NCI-H446 treated with DMSO at 0.1 percent for 48 hours (cell line): Measurements from ENCODE around the gene TEX14.
"Not testable (repeated sequence)": the region's sequence is repeated elsewhere in the genome, so short reads cannot be mapped to it uniquely, and the experiment has no call there.

Experiments
- DNase-seq: peaks from one replicate; lab custom pipeline; 2025; lab: John Stamatoyannopoulos, UW

Gene TEX14

DNA sequence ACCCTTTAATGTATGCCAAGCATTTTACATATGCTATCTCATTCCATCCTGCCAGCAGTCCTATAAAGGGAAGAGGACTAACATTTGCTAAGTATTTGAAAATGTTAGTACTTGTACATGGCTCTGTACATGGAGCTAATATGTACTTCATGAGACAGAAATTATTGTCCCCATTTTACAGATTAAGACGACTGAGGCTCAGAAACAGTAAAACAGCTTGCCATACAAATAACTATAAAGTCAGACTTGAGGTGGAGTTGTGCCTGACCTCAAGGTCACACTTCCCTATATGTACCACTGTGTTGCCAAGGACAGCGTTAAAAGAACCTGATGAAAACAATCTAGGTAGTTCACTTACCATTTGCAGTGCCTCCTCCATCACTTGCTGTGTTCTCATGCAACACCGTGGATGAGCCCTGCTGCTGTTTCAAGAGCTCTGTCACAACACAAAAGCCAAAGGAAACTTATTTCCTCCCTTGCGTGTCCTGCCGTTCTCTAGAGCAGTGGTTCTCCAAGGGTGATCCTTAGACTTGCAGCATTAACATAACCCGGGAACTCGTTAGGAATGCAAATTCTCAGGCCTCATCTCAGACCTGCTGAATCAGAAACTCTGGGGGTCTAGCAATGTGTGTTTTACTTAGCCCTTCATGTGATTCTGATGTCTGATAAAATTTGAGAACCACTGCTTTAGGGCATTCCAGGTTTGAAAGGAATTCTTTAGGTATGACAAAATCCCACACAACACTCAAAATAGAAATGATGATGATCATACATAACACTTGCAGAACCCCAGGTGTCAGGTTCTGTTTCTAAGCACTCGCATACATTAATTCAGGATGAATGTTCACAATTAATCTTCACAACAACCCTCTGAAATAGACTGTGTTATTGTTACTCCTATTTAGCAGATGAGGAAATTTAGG, 126.2 kb downstream of the TEX14 start:
- no peak for DNase-seq

DNA sequence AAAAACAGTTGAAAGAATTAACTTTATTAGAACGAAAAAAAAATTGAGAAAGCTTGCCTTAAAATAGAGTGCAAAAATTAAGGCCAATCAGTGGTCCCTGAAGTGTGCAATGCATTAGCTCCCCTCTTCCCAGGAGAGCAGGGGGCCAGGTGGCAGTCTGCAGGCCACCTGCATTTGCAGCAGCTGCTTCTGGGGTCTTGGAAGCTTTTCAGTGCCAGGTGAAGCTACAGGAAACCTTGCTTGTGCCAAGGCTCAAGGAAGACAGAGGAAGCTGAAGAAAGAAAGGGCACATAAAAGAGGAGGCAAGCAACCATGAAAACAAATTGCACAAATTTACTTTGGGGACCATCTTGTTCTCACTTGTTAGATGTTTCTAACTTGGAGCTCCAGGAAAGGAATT, 126.9 kb downstream of the TEX14 start:
- no peak for DNase-seq

DNA sequence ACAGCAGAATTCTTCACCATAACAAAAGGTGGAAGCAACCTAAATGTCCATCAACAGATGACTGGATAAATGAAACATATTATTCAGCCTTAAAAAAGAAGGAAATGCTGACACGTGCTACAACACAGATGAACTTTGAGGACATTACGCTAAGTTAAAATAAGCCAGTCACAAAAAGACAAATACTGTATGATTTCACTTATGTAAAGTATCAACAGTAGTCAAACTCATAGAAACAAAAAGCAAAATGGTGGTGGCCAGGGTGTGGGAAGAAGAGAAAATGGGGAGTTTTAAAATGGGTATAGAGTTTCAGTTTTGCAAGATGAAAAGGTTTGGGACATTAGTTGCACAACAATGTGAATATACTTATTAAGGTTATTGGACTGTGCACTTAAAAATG, 127.6 kb downstream of the TEX14 start:
- DNase-seq: no peak

DNA sequence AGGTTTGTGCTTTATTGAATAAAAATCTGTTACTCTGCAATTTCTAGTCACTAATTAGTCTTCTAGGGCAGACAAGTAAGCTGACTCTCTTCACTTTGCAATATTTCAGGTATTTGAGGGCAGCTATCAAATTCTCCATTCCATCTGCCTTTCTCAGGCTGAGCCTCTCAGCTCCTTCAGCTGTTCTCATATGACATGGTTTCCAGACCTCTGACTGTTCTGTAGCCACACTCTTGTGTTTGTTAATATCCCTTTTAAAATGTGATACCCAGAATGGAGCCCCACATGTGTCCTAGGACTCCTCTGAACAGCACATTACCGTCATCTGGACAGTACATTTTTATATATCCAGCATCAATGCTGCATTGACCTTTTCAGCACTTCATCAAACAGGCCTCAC, 131.3 kb downstream of the TEX14 start:
- no peak for DNase-seq

DNA sequence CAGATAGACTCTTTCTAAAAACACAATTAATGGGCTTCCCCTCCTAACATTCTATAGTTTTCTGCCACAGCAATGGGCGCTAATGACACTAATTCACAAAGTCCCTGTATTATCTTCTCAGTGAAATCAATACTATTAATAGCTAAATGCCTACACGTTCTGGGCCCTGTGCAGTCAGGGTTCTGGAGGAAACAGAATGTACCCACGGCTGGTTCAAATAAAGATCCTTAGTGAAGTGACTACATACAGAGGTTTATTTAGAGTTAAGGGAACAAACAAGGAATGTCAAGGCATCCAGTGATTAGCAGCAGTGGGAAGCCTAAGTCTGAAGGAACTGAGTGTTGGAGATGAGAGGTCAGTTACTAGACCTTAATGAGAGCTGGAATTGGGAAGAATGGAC, 133.9 kb downstream of the TEX14 start:
- no peak for DNase-seq

DNA sequence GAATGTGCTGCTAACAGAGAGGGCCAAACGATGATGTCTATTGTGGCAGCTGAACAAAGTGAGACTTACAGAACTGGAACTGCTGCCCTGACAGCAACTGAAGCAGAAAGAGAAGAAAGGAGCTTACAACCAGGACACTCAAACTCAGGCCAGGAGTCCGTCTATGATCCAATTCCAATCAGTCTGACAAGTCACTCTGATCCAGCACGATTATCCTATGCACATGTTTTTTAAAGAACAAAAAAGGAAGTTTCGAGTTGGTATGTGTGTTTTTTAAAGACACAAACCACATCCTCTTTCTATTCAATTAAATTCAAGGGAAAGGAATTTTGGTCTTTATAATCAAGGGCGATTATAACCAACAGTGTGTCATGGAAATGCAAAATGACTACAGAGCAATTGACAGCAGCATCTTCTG, 135.0 kb downstream of the TEX14 start:
- no peak for DNase-seq

DNA sequence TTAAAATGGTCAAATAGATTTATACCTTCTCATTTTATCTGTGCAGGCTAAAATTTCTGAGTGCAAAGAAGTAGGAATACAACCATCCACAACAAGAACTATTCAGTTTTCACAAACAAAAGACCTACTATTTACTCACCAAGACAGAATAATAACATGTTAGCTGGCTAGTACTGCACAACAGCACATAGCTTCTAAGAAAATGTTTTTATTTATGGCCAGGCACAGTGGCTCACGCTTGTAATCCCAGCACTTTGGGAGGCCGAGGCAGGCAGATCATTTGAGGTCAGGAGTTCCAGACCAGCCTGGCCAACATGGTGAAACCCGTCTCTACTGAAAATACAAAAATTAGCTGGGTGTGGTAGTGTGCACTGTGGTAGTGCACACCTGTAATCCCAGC, 136.7 kb downstream of the TEX14 start:
- not testable (repeated sequence) for DNase-seq

DNA sequence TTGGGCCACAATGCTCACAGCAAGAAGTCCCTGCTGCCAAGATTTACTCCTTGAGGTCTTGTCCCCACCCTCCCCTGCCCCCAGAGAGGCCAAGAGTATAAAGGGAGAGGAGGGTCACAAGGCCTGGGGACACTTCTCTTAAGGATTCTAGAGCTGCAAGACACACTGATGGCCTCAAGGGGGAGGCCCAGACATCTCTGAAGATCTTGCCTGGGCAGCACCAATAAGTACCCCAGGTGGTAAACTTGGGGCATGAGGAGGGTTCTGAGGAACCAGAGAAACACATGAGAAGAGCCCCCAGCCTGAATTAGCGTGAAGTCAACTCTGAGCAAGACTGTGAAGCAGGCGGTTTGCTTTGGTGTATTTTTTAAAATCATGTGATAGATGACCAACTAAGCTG, 150.6 kb downstream of the TEX14 start:
- no peak for DNase-seq

DNA sequence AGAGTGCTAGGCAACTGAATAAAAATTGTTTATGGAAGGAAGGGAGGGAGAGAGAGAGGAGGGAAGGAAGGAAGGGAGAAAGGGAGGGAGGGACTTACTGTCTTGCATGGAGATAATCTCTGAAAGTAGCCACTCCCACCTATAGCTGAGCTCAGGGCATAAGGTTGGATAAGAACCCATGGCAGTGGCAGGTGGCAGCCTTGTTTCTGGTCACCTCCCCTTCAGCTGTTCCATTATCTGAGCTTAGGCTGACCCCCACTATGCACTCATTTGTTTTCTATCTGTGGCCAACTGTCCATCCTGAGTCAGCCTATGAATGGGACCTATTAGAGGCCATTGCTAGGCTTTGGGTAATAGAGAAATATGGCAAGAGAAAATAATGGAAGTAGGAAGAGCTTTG, 152.1 kb downstream of the TEX14 start:
- no peak for DNase-seq

DNA sequence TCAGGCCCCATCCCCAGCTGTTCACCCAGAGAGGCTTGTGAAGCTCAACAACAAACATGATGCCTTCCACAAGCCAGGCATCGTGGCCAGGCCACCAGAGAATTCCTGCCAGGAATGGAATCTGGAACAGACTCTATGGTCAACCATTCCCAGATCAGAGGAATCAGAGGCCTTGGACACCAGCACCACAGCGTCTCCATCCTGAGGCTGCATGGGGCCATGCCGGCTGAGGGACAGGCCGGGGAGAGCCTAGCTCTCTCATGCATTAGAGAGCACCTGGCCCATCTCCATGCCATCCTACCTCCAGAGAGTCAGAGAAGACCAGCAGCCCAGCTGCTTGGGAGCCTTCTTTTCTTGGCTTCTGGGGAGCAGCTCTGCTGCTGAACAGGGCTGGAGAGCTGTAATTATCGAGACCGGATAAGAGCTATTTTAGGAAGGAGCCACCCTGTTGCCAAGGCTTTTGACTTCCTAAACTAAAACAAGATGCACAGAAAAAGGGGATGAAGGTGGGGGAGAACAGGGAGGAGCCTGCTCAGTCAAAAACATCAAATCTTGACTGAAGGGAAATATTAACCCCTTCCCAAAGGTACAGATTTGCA, 152.9 kb downstream of the TEX14 start:
- no peak for DNase-seq

DNA sequence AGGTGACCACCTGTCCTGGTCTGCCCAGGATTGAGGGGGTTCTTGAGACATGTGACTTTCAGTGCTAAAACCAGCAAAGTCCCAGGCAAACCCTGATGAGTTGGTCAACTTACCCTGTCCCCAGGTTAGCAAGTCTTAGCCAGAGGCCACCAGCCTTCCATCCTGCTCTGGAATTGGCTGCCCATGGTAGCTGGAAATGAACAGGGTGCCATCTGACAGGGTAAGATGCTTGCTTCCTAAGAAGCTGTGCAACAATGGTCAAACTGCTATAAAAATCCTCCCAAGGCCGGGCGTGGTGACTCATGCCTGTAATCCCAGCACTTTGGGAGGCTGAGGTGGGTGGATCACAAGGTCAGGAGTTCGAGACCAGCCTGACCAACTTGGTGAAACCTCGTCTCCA, 154.6 kb downstream of the TEX14 start:
- no peak for DNase-seq

DNA sequence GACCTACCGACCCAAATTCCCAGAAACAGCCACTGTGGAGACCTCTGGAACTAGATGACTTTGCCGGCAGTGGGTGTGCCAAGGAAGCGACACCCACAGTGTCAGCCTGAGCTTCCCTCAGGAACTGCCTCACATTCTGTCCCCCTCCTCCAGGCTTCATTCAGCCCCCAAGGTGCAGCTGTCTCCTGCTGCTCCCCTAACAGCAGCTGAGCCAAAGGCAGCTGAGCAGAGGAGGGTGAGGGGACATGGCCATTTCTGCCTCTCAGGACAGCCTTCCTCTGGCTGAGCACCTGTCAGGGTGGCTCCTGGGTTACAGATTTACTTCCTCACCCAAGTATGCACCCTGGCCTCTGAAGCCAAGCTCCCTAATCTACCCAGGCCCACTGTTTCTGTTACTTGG, 155.3 kb downstream of the TEX14 start:
- no peak for DNase-seq

DNA sequence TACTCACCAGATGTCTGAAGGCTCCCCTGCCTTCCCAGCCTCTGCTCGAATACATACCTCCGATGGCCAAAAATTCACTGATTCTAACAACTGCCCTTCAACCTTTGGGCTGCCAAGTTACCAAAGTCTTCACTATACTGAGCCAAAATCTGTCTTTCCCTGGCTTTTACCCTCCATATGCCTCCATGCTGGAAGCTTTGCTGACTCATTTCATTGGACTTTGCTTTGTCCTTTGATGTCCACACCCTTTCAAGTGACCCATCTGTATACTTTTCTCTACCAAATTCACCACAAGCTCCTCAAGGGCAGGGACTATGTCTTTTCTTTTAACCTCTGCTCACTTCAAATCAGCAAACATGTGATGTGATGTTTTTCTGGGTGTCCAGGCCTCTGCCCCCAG, 156.4 kb downstream of the TEX14 start:
- no peak for DNase-seq

DNA sequence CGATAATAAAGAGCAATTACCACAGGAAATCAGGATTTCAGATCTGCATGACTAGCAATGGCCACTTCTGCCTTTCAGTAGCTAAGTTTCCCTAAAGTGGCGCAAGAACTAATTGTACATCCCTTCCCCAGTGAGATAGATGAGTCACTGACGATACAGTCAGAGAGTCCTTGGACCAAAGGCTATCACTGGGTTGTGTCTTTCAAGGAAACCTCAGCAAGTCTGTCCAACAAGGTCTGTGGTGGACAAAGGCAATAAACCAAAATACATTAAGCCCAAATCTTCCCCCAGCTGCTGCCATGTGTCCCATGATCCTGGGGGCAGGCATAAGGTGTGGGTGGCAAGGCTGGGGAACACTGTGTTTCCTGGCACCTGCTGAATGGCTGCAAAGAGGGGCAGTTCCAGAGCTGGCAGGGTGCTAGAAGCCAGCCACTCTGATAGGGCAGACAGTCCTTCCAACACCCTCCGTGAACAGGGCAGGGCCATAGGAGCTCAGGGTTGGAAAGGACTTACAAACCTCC, 156.9 kb downstream of the TEX14 start:
- DNase-seq: no peak

DNA sequence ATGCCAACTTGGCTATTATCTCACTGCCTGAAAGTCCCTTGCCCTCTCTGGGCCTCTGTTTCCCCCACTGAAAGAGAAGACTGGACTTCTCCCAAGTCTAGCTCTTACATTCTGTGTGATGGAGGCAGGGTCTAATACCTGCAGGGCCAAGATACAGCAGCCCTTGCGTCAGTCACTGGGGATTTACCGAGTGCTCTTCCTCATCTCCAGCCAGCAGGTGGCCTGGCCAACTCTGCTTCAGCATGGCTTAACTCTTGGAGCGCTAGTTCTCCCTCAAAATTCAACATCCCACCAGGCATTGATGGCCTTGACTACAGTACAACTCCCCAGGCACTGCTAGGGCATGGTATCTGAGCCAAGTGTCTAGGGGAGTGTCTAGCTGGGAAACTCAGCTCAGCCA, 157.5 kb downstream of the TEX14 start:
- DNase-seq: no peak

DNA sequence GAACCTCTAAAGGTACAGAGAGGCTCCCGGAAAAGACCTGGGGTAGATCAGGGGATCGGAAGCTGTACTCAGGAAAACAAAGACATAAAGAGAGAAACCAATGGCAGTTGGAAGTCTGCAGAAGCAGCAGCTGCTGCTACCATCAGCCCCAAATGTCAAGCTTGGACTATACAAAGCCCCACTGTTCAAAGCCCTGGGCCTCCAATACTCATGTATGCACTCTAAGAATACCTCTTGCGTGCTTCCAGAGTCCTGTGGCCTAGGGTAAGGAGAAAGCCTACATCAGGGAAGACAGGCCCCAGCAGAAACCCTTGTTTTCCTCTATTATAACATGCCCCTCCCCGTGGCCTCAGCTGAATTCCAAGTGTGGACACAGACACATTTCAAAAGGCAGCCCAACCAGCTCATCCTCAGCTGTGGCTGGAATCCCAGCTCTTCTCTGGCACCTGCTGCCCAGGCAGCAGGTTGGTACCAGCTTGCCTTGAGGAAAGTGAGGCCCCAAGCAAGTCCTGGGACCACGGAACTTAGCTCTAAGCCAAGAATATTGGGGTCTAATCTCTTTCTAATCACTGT, 158.1 kb downstream of the TEX14 start:
- no peak for DNase-seq

DNA sequence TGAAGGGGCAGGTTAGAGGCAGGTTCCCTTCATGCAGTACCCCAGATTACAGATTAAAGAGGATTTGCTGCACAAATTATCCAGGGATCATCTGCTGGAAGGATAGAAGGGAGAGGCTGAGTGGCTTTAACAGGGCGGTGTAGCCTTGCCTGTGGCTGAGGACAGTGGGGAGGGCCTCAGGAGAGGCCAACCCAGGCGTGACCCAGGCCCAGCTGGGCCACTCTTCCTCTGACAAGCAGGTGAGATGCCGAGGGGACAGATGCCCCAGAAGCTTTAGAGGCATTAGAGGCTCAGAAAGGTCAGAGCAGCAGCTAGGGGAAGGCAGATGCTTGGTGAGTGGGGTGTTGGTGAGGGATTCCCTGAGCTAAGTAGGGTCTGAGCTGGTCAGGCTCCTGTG, 159.3 kb downstream of the TEX14 start:
- DNase-seq: no peak

DNA sequence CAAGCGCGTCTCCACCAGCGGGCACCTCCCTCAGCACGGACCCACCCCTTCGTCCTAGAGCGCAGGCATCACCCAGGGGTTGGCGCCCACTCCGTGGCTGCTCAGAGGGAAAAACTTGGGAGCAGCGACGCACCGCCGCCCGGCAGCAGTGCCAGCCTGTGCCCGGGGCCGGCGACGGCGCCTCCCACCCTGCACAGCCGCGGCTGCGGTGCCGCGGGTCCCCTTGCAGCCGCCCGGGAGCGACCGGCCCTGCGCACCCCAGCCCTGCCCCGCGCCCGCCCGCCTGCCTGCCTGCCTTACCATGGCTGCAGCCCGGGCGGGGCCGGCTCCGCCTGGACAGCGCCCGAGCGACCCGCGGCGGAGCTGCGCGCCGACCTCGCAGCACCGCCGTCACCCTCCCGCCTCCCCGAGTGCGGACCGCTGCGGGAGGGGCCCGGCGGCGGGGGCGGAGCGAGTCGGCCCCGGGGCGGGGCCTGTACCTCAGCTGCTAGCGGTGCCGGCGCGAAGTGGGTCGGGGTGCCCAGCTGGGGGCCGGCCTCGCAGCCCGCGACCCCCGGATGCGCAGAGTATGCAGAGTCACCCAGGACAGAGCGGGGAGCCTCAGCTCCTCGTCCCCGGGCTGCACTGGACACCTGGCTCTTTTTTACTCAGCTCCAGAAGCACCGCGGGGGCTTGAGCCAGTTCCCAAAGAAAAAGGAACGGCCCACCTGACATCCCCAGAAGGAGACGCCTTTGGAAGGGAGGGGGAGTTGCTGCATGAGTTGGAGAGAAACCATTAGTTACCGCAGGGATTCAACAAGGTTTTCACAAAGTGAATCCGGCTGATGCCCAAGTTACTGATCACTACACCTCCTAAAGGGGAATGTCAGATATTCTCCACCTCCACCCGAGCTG, 159.9 kb downstream of the TEX14 start:
- no peak for DNase-seq

DNA sequence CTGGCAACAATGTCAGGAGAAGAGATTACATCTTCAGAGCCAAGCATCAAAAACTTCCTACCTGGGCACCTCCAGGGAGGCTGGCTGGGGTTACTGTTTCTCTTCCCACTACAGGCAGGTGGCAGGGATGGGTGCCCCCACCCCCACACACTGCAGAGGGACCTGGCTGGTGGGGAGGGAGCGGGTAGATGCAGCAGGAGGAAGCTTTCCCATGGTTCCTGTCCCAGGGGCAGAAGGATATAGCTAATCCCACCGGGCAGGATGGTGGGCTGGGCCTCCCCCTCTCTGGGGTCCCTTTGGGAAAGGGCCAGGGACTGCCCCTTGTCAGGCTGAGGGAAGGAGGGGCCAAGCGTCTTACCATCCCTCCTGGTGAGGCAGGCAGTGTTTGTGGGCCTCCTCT, 160.7 kb downstream of the TEX14 start:
- DNase-seq: no peak

DNA sequence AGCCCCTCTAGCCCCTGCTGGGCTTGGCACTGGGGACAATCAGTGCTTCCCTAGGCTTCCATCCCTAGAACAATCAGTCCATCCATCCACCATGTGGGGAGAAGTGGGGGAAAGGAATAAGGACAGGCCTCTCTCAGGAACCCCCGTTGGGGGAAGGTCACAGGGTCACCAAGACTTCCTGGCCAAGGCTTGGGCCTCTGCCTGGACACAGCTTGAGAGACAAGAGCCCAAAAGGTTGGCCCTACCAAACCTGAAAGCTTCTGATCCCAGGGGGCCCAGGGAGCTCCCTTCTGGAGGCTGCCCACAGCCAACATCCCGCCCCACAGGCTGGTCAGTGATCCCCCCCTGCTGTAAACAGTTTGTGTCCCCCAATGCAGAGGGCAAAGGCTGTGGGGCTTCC, 161.2 kb downstream of the TEX14 start:
- no peak for DNase-seq

DNA sequence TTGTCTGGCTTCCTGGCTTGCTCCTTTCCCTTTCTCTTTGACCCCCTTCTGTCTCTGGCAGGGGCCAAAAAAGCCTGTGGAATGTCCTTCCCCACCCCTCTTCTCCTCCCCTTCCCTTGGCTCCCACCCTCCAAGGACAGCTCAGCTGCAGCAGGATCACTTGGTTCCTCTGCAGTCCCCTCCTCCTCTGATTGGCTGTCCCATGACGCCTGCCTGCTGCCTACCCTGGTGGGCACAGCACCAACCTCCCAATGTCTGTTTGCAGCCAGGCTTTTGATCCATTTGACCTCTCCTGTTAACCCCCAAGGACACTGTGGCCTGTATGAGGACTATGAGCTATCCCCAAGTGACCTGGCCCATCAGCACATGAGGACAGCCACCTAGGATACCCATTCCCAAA, 162.6 kb downstream of the TEX14 start:
- no peak for DNase-seq

DNA sequence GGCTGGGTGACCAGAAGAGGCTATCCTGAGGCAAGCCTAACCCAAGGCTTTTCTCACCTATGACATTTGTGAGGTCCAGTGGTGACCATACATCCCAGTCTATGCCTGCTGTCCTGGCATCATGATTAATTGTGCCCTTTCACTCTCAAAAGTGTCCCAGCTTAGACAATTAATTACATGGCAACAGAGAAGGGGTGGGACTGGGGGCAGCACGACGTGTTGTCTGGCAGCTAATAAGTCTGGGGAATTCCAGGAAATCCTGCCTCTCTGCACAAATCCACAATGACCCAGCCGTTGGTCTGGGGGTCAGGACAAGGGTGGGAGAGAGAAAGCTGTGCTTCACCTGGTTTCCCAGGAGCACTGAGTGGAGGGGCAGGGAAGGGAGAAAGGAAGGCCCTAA, 163.4 kb downstream of the TEX14 start:
- DNase-seq: no peak
